Fibroblast of lung (primary cell): ENCODE data around the gene RNF146.

Source experiments
- CTCF ChIP-seq, 2 donors: IDR thresholded peaks in 1 of 2; conservative IDR thresholded peaks in 1 of 2; 1 replicate in 1 of 2; 2 replicates in 1 of 2; pipeline ENCODE4 v1.5.1; 2011 to 2012; ENCODE audit warnings: low read length in 2 of 2, control low read depth in 1 of 2, inconsistent platforms in 1 of 2, low read depth in 1 of 2, mild to moderate bottlenecking in 1 of 2
- EZH2 ChIP-seq: IDR thresholded peaks from 2 replicates; pipeline ENCODE4 v1.5.1; 2012; ENCODE audit warnings: low read length, control low read depth, mild to moderate bottlenecking; ENCODE audit errors: missing control alignments

GRCh38 chr6:127303917-127304316 is 37.3 kb downstream of the RNF146 start:
- no peak for TF ChIP-seq CTCF (conservative IDR thresholded peaks at IDR 0.05 in 1 of 2, IDR thresholded peaks at IDR 0.05 in 1 of 2; ENCODE audit: low read depth in 1 of 2, low read length in 2 of 2)
- no peak for TF ChIP-seq EZH2
